Coronary artery (tissue), 2 donors: ENCODE results near the gene S100A8.
A peak's percentile ranks its signal among the peaks of the same experiment; 100 is the strongest.

Experiments
- DNase-seq: peaks from one replicate; pipeline ENCODE4 v3.0.0-alpha.2; 2017; ENCODE audit warnings: low spot score
- H3K27ac ChIP-seq, 2 donors: fragments of 200-600 bp; sonication (generic); one replicate each; pipeline ENCODE4 v1.5.1; 2016 to 2019
- H3K4me3 ChIP-seq: fragments of 200-600 bp; sonication (generic); 2 replicates; pipeline ENCODE4 v1.5.1; 2016; ENCODE audit warnings: mild to moderate bottlenecking, moderate library complexity
- CTCF ChIP-seq: fragments of 200-600 bp; sonication (generic); IDR thresholded peaks from one replicate; pipeline ENCODE4 v1.5.1; 2019; ENCODE audit warnings: antibody characterized with exemption

S100A8 gene

GRCh38 chr1:153395776-153396175, 4.9 kb upstream of the S100A8 start:
- no peak for TF ChIP-seq CTCF
- peak; percentile 28 for DNase-seq
- H3K4me3 ChIP-seq = no peak overlapping the region
- H3K27ac ChIP-seq = no peak overlapping the region

- Histone ChIP-seq H3K4me3 (no peak overlapping the region), H3K27ac (no peak overlapping the region)
- peak; percentile 49 for DNase-seq
- no peak for TF ChIP-seq CTCF
Measured at GRCh38 chr1:153395136-153395685, 4.3 kb upstream of the S100A8 start.

GRCh38 chr1:153394391-153394790, 3.5 kb upstream of the S100A8 start:
- DNase-seq = peak; percentile 41
- TF ChIP-seq CTCF = no peak
- Histone ChIP-seq H3K4me3 (no peak overlapping the region), H3K27ac (no peak overlapping the region)

GRCh38 chr1:153393926-153394325, 3.1 kb upstream of the S100A8 start:
- DNase-seq = peak; percentile 59
- Histone ChIP-seq H3K27ac (no peak overlapping the region), H3K4me3 (no peak overlapping the region)
- TF ChIP-seq CTCF = no peak

- Histone ChIP-seq H3K4me3 (no peak overlapping the region), H3K27ac (no peak overlapping the region)
Measured at GRCh38 chr1:153392822-153393221, 1.9 kb upstream of the S100A8 start.

GRCh38 chr1:153392258-153392657, 1.4 kb upstream of the S100A8 start:
- no peak for DNase-seq
- Histone ChIP-seq H3K27ac (no peak overlapping the region), H3K4me3 (no peak overlapping the region)
- no peak for TF ChIP-seq CTCF

More at GRCh38 chr1:153392822-153393221, 1.9 kb upstream of the S100A8 start:
- no peak for DNase-seq
- no peak for TF ChIP-seq CTCF

- DNase-seq = no peak
- peak overlapping the region in 1 of 2 donors; percentile 16 for H3K27ac ChIP-seq
- H3K4me3 ChIP-seq = peak overlapping the region; percentile 25
- TF ChIP-seq CTCF = no peak
Measured at GRCh38 chr1:153389973-153390879, 647 bp downstream of the S100A8 start.
